Measurements from ENCODE around the gene UGT2B17.
"Not testable (repeated sequence)": the region's sequence is repeated elsewhere in the genome, so short reads cannot be mapped to it uniquely, and the experiment has no call there.

Gene UGT2B17

DNA sequence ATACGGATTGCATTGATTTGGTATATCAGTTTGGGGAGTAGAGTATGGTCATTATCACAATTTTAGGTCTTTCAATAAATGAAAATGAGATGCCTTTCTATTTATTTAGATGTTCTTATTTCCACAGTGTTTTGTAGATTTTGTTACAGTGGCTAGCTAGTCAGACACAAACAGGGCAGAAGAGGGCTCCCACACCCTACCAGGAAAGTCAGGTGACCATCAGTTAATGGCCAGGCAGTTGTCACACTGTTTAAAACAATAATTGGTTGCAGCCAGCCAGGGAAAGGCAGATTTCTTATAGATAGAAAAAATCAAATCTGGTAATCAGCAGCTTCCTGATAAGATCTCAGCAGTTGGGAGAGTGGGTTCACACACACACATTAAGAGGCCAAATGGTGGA is 57.2 kb downstream of the UGT2B17 start:
- Histone ChIP-seq H3K36me3 (ENCODE audit: control insufficient read depth, insufficient read depth, low read length) (no peaks in the 10 kb centered on the region), H3K4me3 (ENCODE audit: low read depth, low read length) (no peak overlapping the region), H3K9me3 (ENCODE audit: control insufficient read depth, insufficient read depth, low read depth, low read length) (peaks cover 5% of the 10 kb centered on the region; the same call in 1 of the 2 replicates), H3K27ac (ENCODE audit: low read depth, low read length) (no peak overlapping the region), H3K27me3 (ENCODE audit: control insufficient read depth, insufficient read depth, low read length) (no peaks in the 10 kb centered on the region), H3K9ac (ENCODE audit: low read length) (no peak overlapping the region), H3K4me1 (ENCODE audit: control insufficient read depth, insufficient read depth, low read length) (no peaks in the 10 kb centered on the region)

DNA sequence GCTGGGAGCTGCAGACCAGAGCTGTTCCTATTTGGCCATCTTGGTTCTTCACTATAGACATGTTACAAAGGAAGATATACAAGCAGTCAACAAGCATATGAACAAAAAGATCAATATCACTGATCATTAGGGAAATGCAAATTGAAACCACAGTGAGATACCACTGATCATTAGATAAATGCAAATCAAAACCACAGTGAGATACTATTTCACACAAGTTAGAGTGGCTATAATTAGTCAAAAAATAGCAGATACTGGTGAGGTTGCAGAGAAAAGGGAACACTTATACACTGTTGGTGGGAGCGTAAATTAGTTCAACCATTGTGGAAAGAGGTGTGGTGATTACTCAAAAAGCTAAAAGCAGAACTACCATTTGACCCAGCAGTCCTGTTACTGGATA is 70.7 kb downstream of the UGT2B17 start:
- not testable (repeated sequence) for H3K9ac ChIP-seq (ENCODE audit: low read length); H3K27me3 ChIP-seq (ENCODE audit: control insufficient read depth, insufficient read depth, low read length); H3K4me1 ChIP-seq (ENCODE audit: control insufficient read depth, insufficient read depth, low read length); H3K36me3 ChIP-seq (ENCODE audit: control insufficient read depth, insufficient read depth, low read length); H3K27ac ChIP-seq (ENCODE audit: low read depth, low read length); H3K9me3 ChIP-seq (ENCODE audit: control insufficient read depth, insufficient read depth, low read depth, low read length); H3K4me3 ChIP-seq (ENCODE audit: low read depth, low read length)

- H3K4me1 ChIP-seq (ENCODE audit: control insufficient read depth, insufficient read depth, low read length); H3K36me3 ChIP-seq (ENCODE audit: control insufficient read depth, insufficient read depth, low read length); H3K4me3 ChIP-seq (ENCODE audit: low read depth, low read length); H3K27me3 ChIP-seq (ENCODE audit: control insufficient read depth, insufficient read depth, low read length); H3K9me3 ChIP-seq (ENCODE audit: control insufficient read depth, insufficient read depth, low read depth, low read length); H3K27ac ChIP-seq (ENCODE audit: low read depth, low read length); H3K9ac ChIP-seq (ENCODE audit: low read length): not testable (repeated sequence)
Measured at GRCh38 chr4:68504836-68505235, 71.3 kb downstream of the UGT2B17 start.

- H3K9ac ChIP-seq (ENCODE audit: low read length); H3K4me3 ChIP-seq (ENCODE audit: low read depth, low read length); H3K27me3 ChIP-seq (ENCODE audit: control insufficient read depth, insufficient read depth, low read length); H3K36me3 ChIP-seq (ENCODE audit: control insufficient read depth, insufficient read depth, low read length); H3K27ac ChIP-seq (ENCODE audit: low read depth, low read length); H3K4me1 ChIP-seq (ENCODE audit: control insufficient read depth, insufficient read depth, low read length); H3K9me3 ChIP-seq (ENCODE audit: control insufficient read depth, insufficient read depth, low read depth, low read length): not testable (repeated sequence)
Measured at GRCh38 chr4:68503462-68503861, 72.7 kb downstream of the UGT2B17 start.

DNA sequence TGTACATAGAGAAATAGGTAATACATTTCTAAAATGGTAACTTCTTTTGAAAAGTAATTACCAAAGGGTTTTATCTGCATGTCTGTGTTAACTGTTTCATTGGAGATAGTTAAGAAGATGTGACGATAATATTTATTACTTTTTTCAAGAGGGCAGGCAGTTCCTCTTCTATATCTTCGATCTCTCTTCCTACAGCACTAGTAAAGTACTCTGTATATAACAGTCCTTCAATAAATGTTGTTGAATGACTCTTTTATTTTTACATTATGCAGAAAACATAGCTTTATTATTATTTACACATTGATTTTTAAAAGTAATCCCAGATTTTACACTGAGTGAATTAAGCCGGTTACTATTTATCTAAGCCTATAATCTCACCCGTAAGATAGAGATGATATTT is 77.1 kb downstream of the UGT2B17 start:
- Histone ChIP-seq H3K4me3 (ENCODE audit: low read depth, low read length) (no peak overlapping the region), H3K27ac (ENCODE audit: low read depth, low read length) (no peak overlapping the region), H3K4me1 (ENCODE audit: control insufficient read depth, insufficient read depth, low read length) (no peaks in the 10 kb centered on the region; the same call in 1 of the 2 replicates), H3K27me3 (ENCODE audit: control insufficient read depth, insufficient read depth, low read length) (no peaks in the 10 kb centered on the region), H3K9me3 (ENCODE audit: control insufficient read depth, insufficient read depth, low read depth, low read length) (no peaks in the 10 kb centered on the region), H3K9ac (ENCODE audit: low read length) (no peak overlapping the region), H3K36me3 (ENCODE audit: control insufficient read depth, insufficient read depth, low read length) (no peaks in the 10 kb centered on the region)

- Histone ChIP-seq H3K36me3 (ENCODE audit: control insufficient read depth, insufficient read depth, low read length) (no peaks in the 10 kb centered on the region), H3K9ac (ENCODE audit: low read length) (no peak overlapping the region), H3K27me3 (ENCODE audit: control insufficient read depth, insufficient read depth, low read length) (no peaks in the 10 kb centered on the region), H3K4me3 (ENCODE audit: low read depth, low read length) (no peak overlapping the region), H3K9me3 (ENCODE audit: control insufficient read depth, insufficient read depth, low read depth, low read length) (no peaks in the 10 kb centered on the region), H3K4me1 (ENCODE audit: control insufficient read depth, insufficient read depth, low read length) (no peaks in the 10 kb centered on the region; the same call in 1 of the 2 replicates), H3K27ac (ENCODE audit: low read depth, low read length) (no peak overlapping the region)
Measured at GRCh38 chr4:68498413-68499007, 77.6 kb downstream of the UGT2B17 start.

GRCh38 chr4:68494688-68495087 is 81.4 kb downstream of the UGT2B17 start:
- H3K9me3 ChIP-seq (ENCODE audit: control insufficient read depth, insufficient read depth, low read depth, low read length), result no peaks in the 10 kb centered on the region
- no peaks in the 10 kb centered on the region for H3K27me3 ChIP-seq (ENCODE audit: control insufficient read depth, insufficient read depth, low read length)
- no peak overlapping the region for H3K27ac ChIP-seq (ENCODE audit: low read depth, low read length)
- H3K9ac ChIP-seq (ENCODE audit: low read length), result no peak overlapping the region
- no peaks in the 10 kb centered on the region; the same call in 1 of the 2 replicates for H3K4me1 ChIP-seq (ENCODE audit: control insufficient read depth, insufficient read depth, low read length)
- no peaks in the 10 kb centered on the region for H3K36me3 ChIP-seq (ENCODE audit: control insufficient read depth, insufficient read depth, low read length)
- no peak overlapping the region for H3K4me3 ChIP-seq (ENCODE audit: low read depth, low read length)

DNA sequence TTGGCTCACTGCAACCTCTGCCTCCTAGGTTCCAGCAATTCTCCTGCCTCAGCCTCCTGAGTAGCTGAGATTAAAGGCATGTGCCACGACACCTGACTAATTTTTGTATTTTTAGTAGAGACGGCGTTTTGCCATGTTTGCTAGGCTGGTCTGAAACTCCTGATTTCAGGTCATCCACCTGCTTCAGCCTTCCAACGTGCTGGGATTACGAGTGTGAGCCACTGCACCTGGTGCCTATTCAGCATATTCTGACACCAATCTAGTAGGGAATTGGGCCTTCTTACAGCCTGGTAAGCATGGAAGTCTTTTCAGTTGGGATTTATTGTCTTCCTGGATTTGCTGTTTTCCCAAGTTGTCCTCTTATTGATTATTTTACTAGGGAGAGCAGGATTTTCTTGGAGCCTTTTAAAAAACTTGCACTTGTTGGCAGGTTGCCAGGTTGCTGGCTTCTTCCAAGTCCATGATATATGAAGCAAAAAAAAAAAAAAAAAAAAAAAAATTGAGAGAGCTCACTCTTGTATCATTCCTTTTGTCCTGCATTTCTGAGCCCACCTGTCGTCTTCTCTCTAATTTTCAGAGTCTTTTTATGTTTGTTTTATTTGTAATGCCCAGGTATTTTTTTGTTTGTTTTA is 85.2 kb downstream of the UGT2B17 start:
- Histone ChIP-seq H3K36me3 (ENCODE audit: control insufficient read depth, insufficient read depth, low read length) (no peaks in the 10 kb centered on the region), H3K27me3 (ENCODE audit: control insufficient read depth, insufficient read depth, low read length) (no peaks in the 10 kb centered on the region)

DNA sequence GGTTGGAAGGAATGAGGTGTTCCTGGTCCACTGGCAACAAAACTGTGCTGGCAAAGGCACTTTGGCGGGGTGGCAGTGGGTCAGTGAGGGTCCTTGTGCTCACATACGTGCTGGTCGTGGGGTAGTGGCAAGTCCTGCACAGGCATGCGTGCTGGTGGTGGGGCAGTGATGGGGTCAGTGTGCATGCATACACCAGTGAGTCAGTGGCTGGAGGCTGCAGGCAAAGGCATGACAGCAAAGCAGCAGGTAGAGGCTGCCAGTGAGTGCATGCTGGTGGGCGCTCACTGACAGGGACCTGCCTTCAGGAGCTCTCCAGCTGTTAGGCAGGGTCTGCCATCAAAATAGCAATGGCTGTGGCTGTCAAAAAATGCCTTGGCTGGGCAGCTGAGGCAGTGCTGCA is 86.8 kb downstream of the UGT2B17 start:
- no peaks in the 10 kb centered on the region for H3K36me3 ChIP-seq (ENCODE audit: control insufficient read depth, insufficient read depth, low read length)
- no peak overlapping the region for H3K9ac ChIP-seq (ENCODE audit: low read length)
- no peak overlapping the region for H3K27ac ChIP-seq (ENCODE audit: low read depth, low read length)
- no peaks in the 10 kb centered on the region for H3K9me3 ChIP-seq (ENCODE audit: control insufficient read depth, insufficient read depth, low read depth, low read length)
- H3K4me3 ChIP-seq (ENCODE audit: low read depth, low read length), result no peak overlapping the region
- H3K27me3 ChIP-seq (ENCODE audit: control insufficient read depth, insufficient read depth, low read length), result no peaks in the 10 kb centered on the region
- no peaks in the 10 kb centered on the region for H3K4me1 ChIP-seq (ENCODE audit: control insufficient read depth, insufficient read depth, low read length)

More for the DNA sequence above, 85.2 kb downstream of the UGT2B17 start:
- Histone ChIP-seq H3K4me1 (ENCODE audit: control insufficient read depth, insufficient read depth, low read length) (no peaks in the 10 kb centered on the region), H3K27ac (ENCODE audit: low read depth, low read length) (no peak overlapping the region), H3K9me3 (ENCODE audit: control insufficient read depth, insufficient read depth, low read depth, low read length) (no peaks in the 10 kb centered on the region), H3K9ac (ENCODE audit: low read length) (no peak overlapping the region), H3K4me3 (ENCODE audit: low read depth, low read length) (no peak overlapping the region)
